ENCODE measurements around the gene SNAPC4. TPM values are rescaled to one million over a fixed set of nuclear protein-coding genes. Genes with fewer than 3 reads are reported as not detected.
A peak's percentile ranks its signal among the peaks of the same experiment; 100 is the strongest.

The SNAPC4 gene, protein sequence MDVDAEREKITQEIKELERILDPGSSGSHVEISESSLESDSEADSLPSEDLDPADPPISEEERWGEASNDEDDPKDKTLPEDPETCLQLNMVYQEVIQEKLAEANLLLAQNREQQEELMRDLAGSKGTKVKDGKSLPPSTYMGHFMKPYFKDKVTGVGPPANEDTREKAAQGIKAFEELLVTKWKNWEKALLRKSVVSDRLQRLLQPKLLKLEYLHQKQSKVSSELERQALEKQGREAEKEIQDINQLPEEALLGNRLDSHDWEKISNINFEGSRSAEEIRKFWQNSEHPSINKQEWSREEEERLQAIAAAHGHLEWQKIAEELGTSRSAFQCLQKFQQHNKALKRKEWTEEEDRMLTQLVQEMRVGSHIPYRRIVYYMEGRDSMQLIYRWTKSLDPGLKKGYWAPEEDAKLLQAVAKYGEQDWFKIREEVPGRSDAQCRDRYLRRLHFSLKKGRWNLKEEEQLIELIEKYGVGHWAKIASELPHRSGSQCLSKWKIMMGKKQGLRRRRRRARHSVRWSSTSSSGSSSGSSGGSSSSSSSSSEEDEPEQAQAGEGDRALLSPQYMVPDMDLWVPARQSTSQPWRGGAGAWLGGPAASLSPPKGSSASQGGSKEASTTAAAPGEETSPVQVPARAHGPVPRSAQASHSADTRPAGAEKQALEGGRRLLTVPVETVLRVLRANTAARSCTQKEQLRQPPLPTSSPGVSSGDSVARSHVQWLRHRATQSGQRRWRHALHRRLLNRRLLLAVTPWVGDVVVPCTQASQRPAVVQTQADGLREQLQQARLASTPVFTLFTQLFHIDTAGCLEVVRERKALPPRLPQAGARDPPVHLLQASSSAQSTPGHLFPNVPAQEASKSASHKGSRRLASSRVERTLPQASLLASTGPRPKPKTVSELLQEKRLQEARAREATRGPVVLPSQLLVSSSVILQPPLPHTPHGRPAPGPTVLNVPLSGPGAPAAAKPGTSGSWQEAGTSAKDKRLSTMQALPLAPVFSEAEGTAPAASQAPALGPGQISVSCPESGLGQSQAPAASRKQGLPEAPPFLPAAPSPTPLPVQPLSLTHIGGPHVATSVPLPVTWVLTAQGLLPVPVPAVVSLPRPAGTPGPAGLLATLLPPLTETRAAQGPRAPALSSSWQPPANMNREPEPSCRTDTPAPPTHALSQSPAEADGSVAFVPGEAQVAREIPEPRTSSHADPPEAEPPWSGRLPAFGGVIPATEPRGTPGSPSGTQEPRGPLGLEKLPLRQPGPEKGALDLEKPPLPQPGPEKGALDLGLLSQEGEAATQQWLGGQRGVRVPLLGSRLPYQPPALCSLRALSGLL (N-terminal part only)
- 15.9 TPM for polyA plus RNA-seq (2012; ENCODE audit: insufficient read length, low read depth)

DNA sequence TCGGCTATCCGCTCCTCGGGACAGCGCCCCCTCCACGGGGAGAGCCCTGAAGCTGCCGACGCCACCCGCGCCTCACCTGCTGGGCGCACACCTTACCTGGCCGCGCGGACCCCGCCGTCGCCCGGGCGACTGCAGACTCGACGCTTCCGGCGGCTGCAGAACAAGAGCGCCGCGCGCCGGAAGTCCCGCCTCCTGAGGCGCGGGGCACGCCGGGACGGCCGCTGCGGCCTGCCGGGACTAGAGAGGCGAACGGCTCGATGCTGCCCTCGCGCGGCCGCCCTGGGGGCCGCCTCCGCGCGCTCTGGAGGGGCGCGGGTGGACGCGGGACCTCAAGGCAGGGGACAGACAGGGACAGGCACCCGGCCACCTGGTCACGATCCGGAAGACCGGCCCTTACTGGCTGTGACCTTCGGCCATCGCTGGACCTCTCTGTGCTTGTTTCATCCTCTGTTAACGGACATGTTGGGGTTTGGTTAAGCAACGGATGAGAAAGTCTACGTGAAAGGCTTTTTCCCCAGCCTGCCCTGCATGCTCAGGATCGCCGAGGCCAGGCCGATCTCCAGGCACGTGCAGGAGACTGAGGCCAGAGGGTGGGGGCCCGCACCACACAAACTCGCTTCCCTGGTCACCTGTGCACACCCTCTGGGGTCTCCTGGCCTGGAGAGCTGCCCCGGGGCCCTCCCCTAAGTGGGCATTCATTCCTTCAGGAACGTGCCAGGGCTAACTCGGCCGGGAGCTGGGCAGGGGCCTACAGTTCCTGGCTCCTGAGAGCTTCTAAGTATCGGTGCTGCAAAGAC lies at the start of gene SNAPC4:
Gene SNAPC4 (minus strand): TSS at position 133 of the 797 bp plus-strand sequence. CDS start 1,742 bp downstream, outside the sequence.
- peak; percentile 88; the same call in 1 of the 2 replicates for TF ChIP-seq TAF1 (IDR thresholded peaks at IDR 0.05; ENCODE audit: borderline replicate concordance, insufficient read depth, low read length)
- no peak for TF ChIP-seq SIN3A (IDR thresholded peaks at IDR 0.05; ENCODE audit: borderline replicate concordance, insufficient read depth, low read length)
- peak; percentile 61 for TF ChIP-seq POLR2AphosphoS5 (IDR thresholded peaks at IDR 0.05; ENCODE audit: low read depth, low read length)
- TF ChIP-seq, protein P1, sequence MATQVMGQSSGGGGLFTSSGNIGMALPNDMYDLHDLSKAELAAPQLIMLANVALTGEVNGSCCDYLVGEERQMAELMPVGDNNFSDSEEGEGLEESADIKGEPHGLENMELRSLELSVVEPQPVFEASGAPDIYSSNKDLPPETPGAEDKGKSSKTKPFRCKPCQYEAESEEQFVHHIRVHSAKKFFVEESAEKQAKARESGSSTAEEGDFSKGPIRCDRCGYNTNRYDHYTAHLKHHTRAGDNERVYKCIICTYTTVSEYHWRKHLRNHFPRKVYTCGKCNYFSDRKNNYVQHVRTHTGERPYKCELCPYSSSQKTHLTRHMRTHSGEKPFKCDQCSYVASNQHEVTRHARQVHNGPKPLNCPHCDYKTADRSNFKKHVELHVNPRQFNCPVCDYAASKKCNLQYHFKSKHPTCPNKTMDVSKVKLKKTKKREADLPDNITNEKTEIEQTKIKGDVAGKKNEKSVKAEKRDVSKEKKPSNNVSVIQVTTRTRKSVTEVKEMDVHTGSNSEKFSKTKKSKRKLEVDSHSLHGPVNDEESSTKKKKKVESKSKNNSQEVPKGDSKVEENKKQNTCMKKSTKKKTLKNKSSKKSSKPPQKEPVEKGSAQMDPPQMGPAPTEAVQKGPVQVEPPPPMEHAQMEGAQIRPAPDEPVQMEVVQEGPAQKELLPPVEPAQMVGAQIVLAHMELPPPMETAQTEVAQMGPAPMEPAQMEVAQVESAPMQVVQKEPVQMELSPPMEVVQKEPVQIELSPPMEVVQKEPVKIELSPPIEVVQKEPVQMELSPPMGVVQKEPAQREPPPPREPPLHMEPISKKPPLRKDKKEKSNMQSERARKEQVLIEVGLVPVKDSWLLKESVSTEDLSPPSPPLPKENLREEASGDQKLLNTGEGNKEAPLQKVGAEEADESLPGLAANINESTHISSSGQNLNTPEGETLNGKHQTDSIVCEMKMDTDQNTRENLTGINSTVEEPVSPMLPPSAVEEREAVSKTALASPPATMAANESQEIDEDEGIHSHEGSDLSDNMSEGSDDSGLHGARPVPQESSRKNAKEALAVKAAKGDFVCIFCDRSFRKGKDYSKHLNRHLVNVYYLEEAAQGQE (IDR thresholded peaks at IDR 0.05; ENCODE audit: insufficient read depth in 1 of 2, low read depth in 2 of 2, low read length in 2 of 2) = 0 out of 4 replicates have a peak, but pooled peaks of 1 of the 2 experiments have one; percentile 23

DNA sequence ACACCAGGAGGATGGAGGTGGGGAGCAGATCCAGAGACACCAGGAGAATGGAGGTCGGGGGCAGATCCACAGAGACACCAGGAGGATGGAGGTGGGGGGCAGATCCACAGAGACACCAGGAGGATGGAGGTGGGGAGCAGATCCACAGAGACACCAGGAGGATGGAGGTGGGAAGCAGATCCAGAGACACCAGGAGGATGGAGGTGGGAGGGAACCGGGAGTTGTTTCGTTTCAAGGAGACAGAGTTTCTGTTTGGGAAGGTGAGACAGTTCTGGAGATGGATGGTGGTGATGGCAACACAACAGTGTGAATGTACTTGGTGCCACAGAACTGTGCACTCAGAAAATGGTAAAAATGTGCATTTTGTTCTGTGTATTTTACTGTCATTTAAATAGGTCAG lies 48.7 kb upstream of the SNAPC4 start:
- TF ChIP-seq FOXP2 (optimal IDR thresholded peaks at IDR 0.05; ENCODE audit: borderline replicate concordance, extremely low read depth, extremely low read length, insufficient read depth) = no peak
- TF ChIP-seq TAF1 (IDR thresholded peaks at IDR 0.05; ENCODE audit: borderline replicate concordance, insufficient read depth, low read length) = no peak
- no peak for TF ChIP-seq POLR2AphosphoS5 (IDR thresholded peaks at IDR 0.05; ENCODE audit: low read depth, low read length)
- no peak for TF ChIP-seq SIN3A (IDR thresholded peaks at IDR 0.05; ENCODE audit: borderline replicate concordance, insufficient read depth, low read length)
- TF ChIP-seq, protein P1 (IDR thresholded peaks at IDR 0.05; ENCODE audit: insufficient read depth in 1 of 2, low read depth in 2 of 2, low read length in 2 of 2) = no peak

DNA sequence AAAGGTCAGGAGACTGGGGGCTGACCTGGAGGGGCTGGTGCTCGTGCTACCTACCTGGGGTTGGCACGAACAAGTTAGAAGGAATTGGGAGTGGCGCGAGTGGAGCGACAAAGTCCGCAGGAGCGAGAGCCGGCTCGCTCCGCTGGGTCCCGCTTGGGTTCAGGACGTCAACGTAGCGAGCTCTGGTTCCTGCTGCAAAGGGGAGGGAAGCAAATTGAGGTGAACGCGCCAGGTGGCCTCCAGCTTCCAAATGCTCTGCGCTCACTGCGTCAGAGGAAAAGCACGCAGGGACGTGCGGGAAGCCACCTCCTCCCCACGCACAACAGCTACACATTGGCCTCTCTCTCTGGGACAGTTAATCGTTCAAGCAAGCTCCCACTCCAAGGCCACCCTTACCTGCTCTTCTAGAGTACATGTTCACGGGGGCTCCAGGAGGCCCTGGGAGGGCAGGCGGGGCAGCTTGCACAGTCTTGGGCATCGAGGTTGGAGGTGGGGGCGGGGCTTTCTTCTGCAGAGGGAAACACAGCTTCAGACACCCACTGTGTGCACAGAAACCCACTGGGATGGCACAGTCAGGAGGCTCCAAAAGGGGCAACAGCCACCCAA lies 47.3 kb upstream of the SNAPC4 start:
- TF ChIP-seq, protein P1 (IDR thresholded peaks at IDR 0.05; ENCODE audit: insufficient read depth in 1 of 2, low read depth in 2 of 2, low read length in 2 of 2) = no peak
- TF ChIP-seq POLR2AphosphoS5 (IDR thresholded peaks at IDR 0.05; ENCODE audit: low read depth, low read length) = no peak
- TF ChIP-seq TAF1 (IDR thresholded peaks at IDR 0.05; ENCODE audit: borderline replicate concordance, insufficient read depth, low read length) = no peak
- no peak for TF ChIP-seq FOXP2 (optimal IDR thresholded peaks at IDR 0.05; ENCODE audit: borderline replicate concordance, extremely low read depth, extremely low read length, insufficient read depth)
- TF ChIP-seq SIN3A (IDR thresholded peaks at IDR 0.05; ENCODE audit: borderline replicate concordance, insufficient read depth, low read length) = no peak

- TF ChIP-seq TAF1 (IDR thresholded peaks at IDR 0.05; ENCODE audit: borderline replicate concordance, insufficient read depth, low read length) (no peak), SIN3A (IDR thresholded peaks at IDR 0.05; ENCODE audit: borderline replicate concordance, insufficient read depth, low read length) (no peak), POLR2AphosphoS5 (IDR thresholded peaks at IDR 0.05; ENCODE audit: low read depth, low read length) (no peak), FOXP2 (optimal IDR thresholded peaks at IDR 0.05; ENCODE audit: borderline replicate concordance, extremely low read depth, extremely low read length, insufficient read depth) (no peak)
- TF ChIP-seq, protein P1 (IDR thresholded peaks at IDR 0.05; ENCODE audit: insufficient read depth in 1 of 2, low read depth in 2 of 2, low read length in 2 of 2) = no peak
These were observed 45.8 kb upstream of the SNAPC4 start for GRCh38 chr9:136445799-136446198.
